K562 (cell line): ENCODE data around the gene GNAQ. TPM values are rescaled to one million over a fixed set of nuclear protein-coding genes. Genes with fewer than 3 reads are reported as not detected.

Experiments used
- ATAC-seq: fragments of 200-7000 bp; cut with Tn5 transposase; 3 replicates; pipeline ENCODE4 v1.9.1; 2020; ENCODE audit warnings: moderate library complexity
- BruUV-seq: library from RNA; stranded (reverse); fragments of 400-500 nt; replicated peaks from 2 replicates; lab custom pipeline; 2021; lab: Mats Ljungman, UMichigan
- CTCF ChIA-PET: fragments of 300-600 bp; formaldehyde crosslinking; extraction: SDS; loops from one replicate; lab custom pipeline; 2021; ENCODE audit warnings: low intra/inter-chr PET ratio; lab: Yijun Ruan, JAX
- POLR2A ChIA-PET: fragments of 300-600, 350-650 bp; sonication (Branson Sonifier 250); formaldehyde crosslinking; extraction: SDS; loops from one replicate; lab custom pipeline; 2021; ENCODE audit warnings: antibody characterized with exemption, inconsistent platforms; lab: Yijun Ruan, JAX
- DNase-seq, 4 experiments: peaks; one replicate each; pipeline versions ENCODE4 v3.0.0 to v3.0.0-alpha.2; 2011 to 2018; ENCODE audit warnings: low spot score in 3 of 4, mixed read lengths in 3 of 4; ENCODE audit errors: extremely low read depth in 1 of 4
- FAIRE-seq: peaks from 2 replicates; lab custom pipeline; 2011; peaks lifted over from hg19 to GRCh38; lab: Jason Lieb, UNC
- H2AFZ ChIP-seq: 2 replicates; pipeline ENCODE4 v1.6.0; 2011; ENCODE audit warnings: low read depth, low read length, control low read depth, inconsistent platforms
- H3K27ac ChIP-seq: fragments of 200-600 bp; 3 replicates; pipeline ENCODE4 v1.8.0; 2011; ENCODE audit warnings: low read depth, mild to moderate bottlenecking, control low read depth, inconsistent platforms, low read length, moderate library complexity, mixed read lengths; ENCODE audit errors: extremely low read depth
- H3K27me3 ChIP-seq, 2 experiments: fragments of 300-600 bp in 1 of 2; 2 replicates in 1 of 2; 3 replicates in 1 of 2; pipeline versions ENCODE4 v1.6.0 to v1.8.0; 2011; ENCODE audit warnings: inconsistent platforms in 2 of 2, low read length in 2 of 2, mild to moderate bottlenecking in 1 of 2, mixed read lengths in 1 of 2, moderate library complexity in 1 of 2; ENCODE audit not compliant: control insufficient read depth in 2 of 2, insufficient read depth in 2 of 2
- H3K36me3 ChIP-seq: fragments of 300-600 bp; 3 replicates; pipeline ENCODE4 v1.8.0; 2011; ENCODE audit warnings: mild to moderate bottlenecking, low read length, inconsistent platforms; ENCODE audit not compliant: control insufficient read depth, insufficient read depth
- H3K4me1 ChIP-seq, 2 experiments: fragments of 200-600 bp in 1 of 2; replicated peaks in 1 of 2; 2 replicates in 1 of 2; 3 replicates in 1 of 2; pipeline versions ENCODE4 v1.5.1 to v1.8.0; 2011; ENCODE audit warnings: inconsistent platforms in 2 of 2, low read length in 2 of 2, mild to moderate bottlenecking in 1 of 2, mixed read lengths in 1 of 2, moderate library complexity in 1 of 2; ENCODE audit not compliant: control insufficient read depth in 2 of 2, insufficient read depth in 2 of 2
- H3K4me2 ChIP-seq: 2 replicates; pipeline ENCODE4 v1.6.1; 2011; ENCODE audit warnings: low read length, control low read depth, inconsistent platforms, mixed read lengths; ENCODE audit not compliant: insufficient read depth
- H3K4me3 ChIP-seq: fragments of 200-600 bp; sonication (generic), shearing (Covaris generic); 2 replicates; pipeline ENCODE4 v1.5.1; 2016; ENCODE audit warnings: control low read depth, inconsistent platforms
- H3K79me2 ChIP-seq: fragments of 200-600 bp; 3 replicates; pipeline ENCODE4 v1.8.0; 2011; ENCODE audit warnings: low read length, inconsistent platforms; ENCODE audit not compliant: control insufficient read depth, insufficient read depth
- H3K9ac ChIP-seq, 2 experiments: 2 replicates each; pipeline versions ENCODE4 v1.6.0 to v1.6.1; 2011; ENCODE audit warnings: low read depth in 2 of 2, low read length in 2 of 2, control low read depth in 1 of 2, inconsistent platforms in 1 of 2, mild to moderate bottlenecking in 1 of 2, mixed read lengths in 1 of 2; ENCODE audit not compliant: insufficient read depth in 1 of 2
- H3K9me1 ChIP-seq: one replicate; pipeline ENCODE4 v1.6.0; 2011; ENCODE audit warnings: inconsistent platforms, mild to moderate bottlenecking, low read length, moderate library complexity; ENCODE audit not compliant: control insufficient read depth, insufficient read depth
- H3K9me3 ChIP-seq: replicated peaks from 2 replicates; pipeline ENCODE4 v1.5.1; 2011; ENCODE audit warnings: low read depth, low read length, inconsistent platforms; ENCODE audit not compliant: control insufficient read depth, insufficient read depth
- H4K20me1 ChIP-seq: replicated peaks from 2 replicates; pipeline ENCODE4 v1.6.1; 2011; ENCODE audit warnings: low read length, inconsistent platforms, mixed read lengths; ENCODE audit not compliant: control insufficient read depth, insufficient read depth
- ASH1L ChIP-seq: fragments of 450-650 bp; IDR thresholded peaks from 2 replicates; pipeline ENCODE4 v1.6.1; 2018; ENCODE audit warnings: borderline replicate concordance, mild to moderate bottlenecking, low read depth; ENCODE audit not compliant: partially characterized antibody
- FOS ChIP-seq: IDR thresholded peaks from 3 replicates; pipeline ENCODE4 v1.6.1; 2011; ENCODE audit not compliant: insufficient read length; ENCODE audit errors: extremely low read depth
- MXI1 ChIP-seq: IDR thresholded peaks from 2 replicates; pipeline ENCODE4 v1.6.1; 2011; ENCODE audit warnings: low read depth, mild to moderate bottlenecking, improper control_type of control experiment, low read length
- NFIX ChIP-seq: fragments of 250-450 bp; sonication (Bioruptor Pico); IDR thresholded peaks from 2 replicates; pipeline ENCODE4 v1.4.0; 2020; ENCODE audit warnings: low read depth, mild to moderate bottlenecking, moderate library complexity
- YY1 ChIP-seq, 3 experiments: IDR thresholded peaks; 2 replicates each; pipeline ENCODE4 v1.6.1; 2011; ENCODE audit warnings: low read length in 2 of 3, mild to moderate bottlenecking in 2 of 3, moderate library complexity in 2 of 3, borderline replicate concordance in 1 of 3, control low read depth in 1 of 3, low read depth in 1 of 3; ENCODE audit not compliant: insufficient read depth in 3 of 3, insufficient replicate concordance in 2 of 3, control insufficient read depth in 1 of 3, insufficient read length in 1 of 3; ENCODE audit errors: extremely low read depth in 1 of 3
- ZNF239 ChIP-seq: fragments of 250-450 bp; sonication (Bioruptor Pico); IDR thresholded peaks from 2 replicates; pipeline ENCODE4 v1.4.0; 2020; ENCODE audit warnings: mild to moderate bottlenecking
- WGBS: fragments of 100-300 bp; shearing (Covaris generic); methylation state at CpG from one replicate; pipeline ENCODE4 v1.1.6; 2016; ENCODE audit warnings: low coverage, mixed read lengths; ENCODE audit not compliant: insufficient coverage; ENCODE audit errors: missing lambda C conversion rate; 5-methylcytosine and 5-hydroxymethylcytosine counted together
- in situ Hi-C: fragments of 300-500 bp; cut with MboI; formaldehyde crosslinking; loops from 4 replicates; pipeline ENCODE4 v1.15.0; 2018; ENCODE audit warnings: inconsistent platforms, mixed read lengths
- intact Hi-C: fragments of 100-400 bp; cut with micrococcal nuclease; formaldehyde crosslinking; loops from 2 replicates; pipeline ENCODE4 v1.14.2; 2022
- polyA plus RNA-seq, 8 experiments: library from polyadenylated mRNA; depleted of rRNA in 4 of 8; stranded (reverse) in 5 of 8; unstranded in 3 of 8; fragments of >200 nt; fragmentation: Nextera tagmentation in 2 of 8; fragmentation: Illumina TruSeq in 1 of 8; extraction: Ambion mirVana in 2 of 8; extraction: Trizol in 1 of 8; gene quantifications; 2 replicates each; pipeline versions ENCODE4 v1.2.1 to v1.2.3, GENCODE V29; 2011 to 2014; ENCODE audit warnings: inconsistent platforms in 1 of 8, missing spikeins in 1 of 8
- total RNA-seq, 7 experiments: library from RNA; depleted of rRNA in 6 of 7; stranded (reverse); fragments of >200 nt in 6 of 7; fragmentation: Illumina TruSeq in 2 of 7; extraction: Trizol in 2 of 7; gene quantifications; 2 replicates each; pipeline versions ENCODE4 v1.2.1 to v1.2.3, GENCODE V29; 2011 to 2021; ENCODE audit warnings: low replicate concordance in 1 of 7
- TF ChIP-seq, protein P1 (sequence below): fragments of 250-450 bp; sonication (Bioruptor Pico); IDR thresholded peaks from 2 replicates; pipeline ENCODE4 v1.5.0; 2020; ENCODE audit warnings: mild to moderate bottlenecking
- TF ChIP-seq, protein P2 (sequence below): fragments of 450-650 bp; IDR thresholded peaks from 2 replicates; pipeline ENCODE4 v1.7.1; 2018; ENCODE audit warnings: mild to moderate bottlenecking, low read depth; ENCODE audit not compliant: partially characterized antibody
- TF ChIP-seq, protein P3 (sequence below): fragments of 250-450 bp; sonication (Bioruptor Pico); IDR thresholded peaks from 2 replicates; pipeline ENCODE4 v1.6.1; 2021; ENCODE audit warnings: mild to moderate bottlenecking
- TF ChIP-seq, protein P4 (sequence below): fragments of 250-450 bp; sonication (Bioruptor Pico); IDR thresholded peaks from 2 replicates; pipeline ENCODE4 v1.8.0; 2022; ENCODE audit warnings: inconsistent platforms, mild to moderate bottlenecking, moderate library complexity, borderline replicate concordance
- TF ChIP-seq, protein P5 (sequence below): sonication (generic); formaldehyde crosslinking; IDR thresholded peaks from 2 replicates; pipeline ENCODE4 v1.8.0; 2023; ENCODE audit warnings: mild to moderate bottlenecking, missing genetic modification reagents

GNAQ gene
- total and polyA plus RNA-seq, 9 of the 15 experiments (the other 6 are each of a cell fraction or from before 2014, with no cell fraction given) = 4.8 to 27.9 (median 17.5) TPM

DNA sequence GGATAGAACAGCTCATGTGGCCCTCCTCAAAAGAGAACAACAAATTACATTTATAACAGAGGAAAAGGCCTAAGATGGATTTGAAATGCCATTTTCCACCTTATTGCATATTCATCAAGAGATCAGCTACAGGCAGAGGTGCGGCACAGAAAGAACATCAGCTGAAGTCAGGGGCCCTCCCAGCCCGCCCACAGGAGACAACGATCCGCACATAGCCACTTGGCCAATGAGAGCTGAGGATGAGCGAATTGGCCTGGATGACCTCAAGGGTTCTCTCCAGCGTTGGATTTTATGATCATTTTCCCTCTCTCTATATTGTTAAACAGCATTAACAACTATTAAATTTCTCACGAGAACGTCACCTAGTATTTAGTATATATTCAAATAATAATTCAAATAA, 97.6 kb downstream of the GNAQ start:
- CTCF ChIA-PET = no interaction called here
- peaks cover 92% of the 10 kb centered on the region for H3K79me2 ChIP-seq
- peaks cover 2% of the 10 kb centered on the region; the same call in 1 of the 3 replicates for H3K36me3 ChIP-seq
- no peak overlapping the region for H3K4me3 ChIP-seq
- no peak overlapping the region for H3K4me2 ChIP-seq
- no TSS peak for BruUV-seq
- H2AFZ ChIP-seq = no peak overlapping the region
- H3K27me3 ChIP-seq = no peaks in the 10 kb centered on the region
- DNase-seq (peak; percentile 34 to 62 (median 44)), ATAC-seq (peak; percentile 81), FAIRE-seq (peak; percentile 84)
- in situ Hi-C loops (no loop called here), intact Hi-C loops (no loop called here)
- no peaks in the 10 kb centered on the region for H3K9me3 ChIP-seq
- H3K27ac ChIP-seq = no peak overlapping the region; the same call in 2 of the 3 replicates
- 45% methylated on average over 5 of the region's 8 CpGs for WGBS
- peaks cover 8 to 22% of the 10 kb centered on the region in 2 experiments; a peak in 4 of 5 replicates for H3K4me1 ChIP-seq
- H4K20me1 ChIP-seq = no peaks in the 10 kb centered on the region
- no peak overlapping the region for H3K9ac ChIP-seq
- no peaks in the 10 kb centered on the region for H3K9me1 ChIP-seq
- POLR2A ChIA-PET = interaction anchor here (0.6 kb wide), 1 partner anchor 125 kb away, joined by 3 read pairs; no protein-coding TSS in a partner anchor
- TF ChIP-seq YY1 (IDR thresholded peaks at IDR 0.05; ENCODE audit: borderline replicate concordance in 1 of 3, control insufficient read depth in 1 of 3, extremely low read depth in 1 of 3, insufficient read depth in 3 of 3, insufficient read length in 1 of 3, insufficient replicate concordance in 2 of 3, low read depth in 1 of 3, low read length in 2 of 3) (no peak), ZNF239 (CRISPR knock-in tag) (no peak), MXI1 (no peak), NFIX (CRISPR knock-in tag) (no peak), FOS (no peak), ASH1L (no peak)
- TF ChIP-seq, protein P1, sequence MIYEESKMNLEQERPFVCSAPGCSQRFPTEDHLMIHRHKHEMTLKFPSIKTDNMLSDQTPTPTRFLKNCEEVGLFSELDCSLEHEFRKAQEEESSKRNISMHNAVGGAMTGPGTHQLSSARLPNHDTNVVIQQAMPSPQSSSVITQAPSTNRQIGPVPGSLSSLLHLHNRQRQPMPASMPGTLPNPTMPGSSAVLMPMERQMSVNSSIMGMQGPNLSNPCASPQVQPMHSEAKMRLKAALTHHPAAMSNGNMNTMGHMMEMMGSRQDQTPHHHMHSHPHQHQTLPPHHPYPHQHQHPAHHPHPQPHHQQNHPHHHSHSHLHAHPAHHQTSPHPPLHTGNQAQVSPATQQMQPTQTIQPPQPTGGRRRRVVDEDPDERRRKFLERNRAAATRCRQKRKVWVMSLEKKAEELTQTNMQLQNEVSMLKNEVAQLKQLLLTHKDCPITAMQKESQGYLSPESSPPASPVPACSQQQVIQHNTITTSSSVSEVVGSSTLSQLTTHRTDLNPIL = no peak
- TF ChIP-seq, protein P2, sequence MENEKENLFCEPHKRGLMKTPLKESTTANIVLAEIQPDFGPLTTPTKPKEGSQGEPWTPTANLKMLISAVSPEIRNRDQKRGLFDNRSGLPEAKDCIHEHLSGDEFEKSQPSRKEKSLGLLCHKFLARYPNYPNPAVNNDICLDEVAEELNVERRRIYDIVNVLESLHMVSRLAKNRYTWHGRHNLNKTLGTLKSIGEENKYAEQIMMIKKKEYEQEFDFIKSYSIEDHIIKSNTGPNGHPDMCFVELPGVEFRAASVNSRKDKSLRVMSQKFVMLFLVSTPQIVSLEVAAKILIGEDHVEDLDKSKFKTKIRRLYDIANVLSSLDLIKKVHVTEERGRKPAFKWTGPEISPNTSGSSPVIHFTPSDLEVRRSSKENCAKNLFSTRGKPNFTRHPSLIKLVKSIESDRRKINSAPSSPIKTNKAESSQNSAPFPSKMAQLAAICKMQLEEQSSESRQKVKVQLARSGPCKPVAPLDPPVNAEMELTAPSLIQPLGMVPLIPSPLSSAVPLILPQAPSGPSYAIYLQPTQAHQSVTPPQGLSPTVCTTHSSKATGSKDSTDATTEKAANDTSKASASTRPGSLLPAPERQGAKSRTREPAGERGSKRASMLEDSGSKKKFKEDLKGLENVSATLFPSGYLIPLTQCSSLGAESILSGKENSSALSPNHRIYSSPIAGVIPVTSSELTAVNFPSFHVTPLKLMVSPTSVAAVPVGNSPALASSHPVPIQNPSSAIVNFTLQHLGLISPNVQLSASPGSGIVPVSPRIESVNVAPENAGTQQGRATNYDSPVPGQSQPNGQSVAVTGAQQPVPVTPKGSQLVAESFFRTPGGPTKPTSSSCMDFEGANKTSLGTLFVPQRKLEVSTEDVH = no peak
- TF ChIP-seq, protein P3, sequence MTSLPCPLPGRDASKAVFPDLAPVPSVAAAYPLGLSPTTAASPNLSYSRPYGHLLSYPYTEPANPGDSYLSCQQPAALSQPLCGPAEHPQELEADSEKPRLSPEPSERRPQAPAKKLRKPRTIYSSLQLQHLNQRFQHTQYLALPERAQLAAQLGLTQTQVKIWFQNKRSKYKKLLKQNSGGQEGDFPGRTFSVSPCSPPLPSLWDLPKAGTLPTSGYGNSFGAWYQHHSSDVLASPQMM = no peak
- TF ChIP-seq, protein P4, sequence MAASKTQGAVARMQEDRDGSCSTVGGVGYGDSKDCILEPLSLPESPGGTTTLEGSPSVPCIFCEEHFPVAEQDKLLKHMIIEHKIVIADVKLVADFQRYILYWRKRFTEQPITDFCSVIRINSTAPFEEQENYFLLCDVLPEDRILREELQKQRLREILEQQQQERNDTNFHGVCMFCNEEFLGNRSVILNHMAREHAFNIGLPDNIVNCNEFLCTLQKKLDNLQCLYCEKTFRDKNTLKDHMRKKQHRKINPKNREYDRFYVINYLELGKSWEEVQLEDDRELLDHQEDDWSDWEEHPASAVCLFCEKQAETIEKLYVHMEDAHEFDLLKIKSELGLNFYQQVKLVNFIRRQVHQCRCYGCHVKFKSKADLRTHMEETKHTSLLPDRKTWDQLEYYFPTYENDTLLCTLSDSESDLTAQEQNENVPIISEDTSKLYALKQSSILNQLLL (CRISPR knock-in tag) = no peak
- TF ChIP-seq, protein P5, sequence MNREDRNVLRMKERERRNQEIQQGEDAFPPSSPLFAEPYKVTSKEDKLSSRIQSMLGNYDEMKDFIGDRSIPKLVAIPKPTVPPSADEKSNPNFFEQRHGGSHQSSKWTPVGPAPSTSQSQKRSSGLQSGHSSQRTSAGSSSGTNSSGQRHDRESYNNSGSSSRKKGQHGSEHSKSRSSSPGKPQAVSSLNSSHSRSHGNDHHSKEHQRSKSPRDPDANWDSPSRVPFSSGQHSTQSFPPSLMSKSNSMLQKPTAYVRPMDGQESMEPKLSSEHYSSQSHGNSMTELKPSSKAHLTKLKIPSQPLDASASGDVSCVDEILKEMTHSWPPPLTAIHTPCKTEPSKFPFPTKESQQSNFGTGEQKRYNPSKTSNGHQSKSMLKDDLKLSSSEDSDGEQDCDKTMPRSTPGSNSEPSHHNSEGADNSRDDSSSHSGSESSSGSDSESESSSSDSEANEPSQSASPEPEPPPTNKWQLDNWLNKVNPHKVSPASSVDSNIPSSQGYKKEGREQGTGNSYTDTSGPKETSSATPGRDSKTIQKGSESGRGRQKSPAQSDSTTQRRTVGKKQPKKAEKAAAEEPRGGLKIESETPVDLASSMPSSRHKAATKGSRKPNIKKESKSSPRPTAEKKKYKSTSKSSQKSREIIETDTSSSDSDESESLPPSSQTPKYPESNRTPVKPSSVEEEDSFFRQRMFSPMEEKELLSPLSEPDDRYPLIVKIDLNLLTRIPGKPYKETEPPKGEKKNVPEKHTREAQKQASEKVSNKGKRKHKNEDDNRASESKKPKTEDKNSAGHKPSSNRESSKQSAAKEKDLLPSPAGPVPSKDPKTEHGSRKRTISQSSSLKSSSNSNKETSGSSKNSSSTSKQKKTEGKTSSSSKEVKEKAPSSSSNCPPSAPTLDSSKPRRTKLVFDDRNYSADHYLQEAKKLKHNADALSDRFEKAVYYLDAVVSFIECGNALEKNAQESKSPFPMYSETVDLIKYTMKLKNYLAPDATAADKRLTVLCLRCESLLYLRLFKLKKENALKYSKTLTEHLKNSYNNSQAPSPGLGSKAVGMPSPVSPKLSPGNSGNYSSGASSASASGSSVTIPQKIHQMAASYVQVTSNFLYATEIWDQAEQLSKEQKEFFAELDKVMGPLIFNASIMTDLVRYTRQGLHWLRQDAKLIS (CRISPR knock-in tag) = no peak
